ENCODE data around the gene PUM2. TPM values are rescaled to one million over a fixed set of nuclear protein-coding genes. Genes with fewer than 3 reads are reported as not detected.

The PUM2 gene
- total RNA-seq, 2 donors from 2014 or later: 87.7 to 119 TPM

DNA sequence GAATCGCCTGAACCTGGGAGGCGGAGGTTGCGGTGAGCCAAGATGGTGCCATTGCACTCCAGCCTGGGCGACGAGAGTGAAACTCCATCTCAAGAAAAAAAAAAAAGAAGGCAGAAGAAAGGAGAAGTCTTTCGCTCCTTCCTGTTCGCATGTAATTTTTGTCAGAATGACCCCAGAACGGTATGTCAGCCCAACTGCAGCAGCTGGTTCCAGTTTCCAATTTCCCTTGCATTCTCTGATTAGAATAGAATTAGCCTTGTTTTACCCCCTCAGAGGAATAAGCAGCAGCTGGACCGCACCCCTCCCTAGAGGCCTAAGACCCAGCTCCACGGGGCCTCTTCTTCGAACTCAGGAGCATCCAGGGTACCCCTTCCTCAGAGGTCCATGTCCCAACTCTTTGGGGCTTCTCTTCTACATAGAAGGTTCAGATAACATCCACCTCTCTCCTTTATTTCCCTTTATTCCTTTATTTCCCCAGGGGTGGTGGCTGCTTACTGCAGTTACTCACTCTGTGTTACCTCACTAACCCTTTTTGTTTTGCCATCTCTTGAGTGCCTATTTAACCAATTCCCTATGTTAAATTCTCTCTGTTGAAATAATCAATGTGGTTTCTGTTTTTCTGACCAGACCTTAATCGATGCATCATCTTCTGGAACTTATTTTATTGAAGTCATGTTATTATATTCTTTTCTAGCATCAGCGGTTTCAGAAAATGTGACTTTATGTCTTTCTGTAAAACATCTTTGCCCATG lies 7.2 kb upstream of the PUM2 start:
- no peak overlapping the region for H3K4me3 ChIP-seq
- intact Hi-C loops (cut with DNase I): no loop called here
- no peaks in the 10 kb centered on the region for H3K4me1 ChIP-seq
- DNase-seq: no peak
- H3K36me3 ChIP-seq: no peaks in the 10 kb centered on the region
- no peak overlapping the region for H3K27ac ChIP-seq
- H3K9ac ChIP-seq (ENCODE audit: low read depth in 2 of 2, low read length in 2 of 2): no peak overlapping the region
- TF ChIP-seq, protein P1, sequence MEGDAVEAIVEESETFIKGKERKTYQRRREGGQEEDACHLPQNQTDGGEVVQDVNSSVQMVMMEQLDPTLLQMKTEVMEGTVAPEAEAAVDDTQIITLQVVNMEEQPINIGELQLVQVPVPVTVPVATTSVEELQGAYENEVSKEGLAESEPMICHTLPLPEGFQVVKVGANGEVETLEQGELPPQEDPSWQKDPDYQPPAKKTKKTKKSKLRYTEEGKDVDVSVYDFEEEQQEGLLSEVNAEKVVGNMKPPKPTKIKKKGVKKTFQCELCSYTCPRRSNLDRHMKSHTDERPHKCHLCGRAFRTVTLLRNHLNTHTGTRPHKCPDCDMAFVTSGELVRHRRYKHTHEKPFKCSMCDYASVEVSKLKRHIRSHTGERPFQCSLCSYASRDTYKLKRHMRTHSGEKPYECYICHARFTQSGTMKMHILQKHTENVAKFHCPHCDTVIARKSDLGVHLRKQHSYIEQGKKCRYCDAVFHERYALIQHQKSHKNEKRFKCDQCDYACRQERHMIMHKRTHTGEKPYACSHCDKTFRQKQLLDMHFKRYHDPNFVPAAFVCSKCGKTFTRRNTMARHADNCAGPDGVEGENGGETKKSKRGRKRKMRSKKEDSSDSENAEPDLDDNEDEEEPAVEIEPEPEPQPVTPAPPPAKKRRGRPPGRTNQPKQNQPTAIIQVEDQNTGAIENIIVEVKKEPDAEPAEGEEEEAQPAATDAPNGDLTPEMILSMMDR (IDR thresholded peaks at IDR 0.05): no peak
- H3K27me3 ChIP-seq: no peaks in the 10 kb centered on the region
- no peaks in the 10 kb centered on the region for H3K9me3 ChIP-seq

DNA sequence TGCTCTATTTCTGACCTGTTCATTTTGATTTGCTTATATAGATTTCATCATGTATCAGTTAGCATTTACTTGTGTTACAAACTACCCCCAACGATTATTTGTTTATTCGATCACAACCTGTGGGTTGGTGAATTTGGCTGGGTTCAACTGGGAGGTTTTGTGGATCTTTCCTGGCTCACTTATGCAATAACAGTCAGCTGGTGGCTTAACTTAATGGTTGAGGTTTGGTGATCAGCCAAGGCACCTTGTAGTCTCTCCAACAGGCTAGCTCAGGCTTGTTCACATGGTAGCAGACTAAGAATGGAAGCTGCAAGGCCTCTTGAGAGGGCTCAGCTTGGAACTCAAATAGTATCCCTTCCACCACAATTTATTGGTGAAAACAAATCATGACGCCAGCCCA lies 5.4 kb upstream of the PUM2 start:
- H3K9ac ChIP-seq (ENCODE audit: low read depth in 2 of 2, low read length in 2 of 2): no peak overlapping the region
- intact Hi-C loops (cut with DNase I): no loop called here
- H3K27ac ChIP-seq: no peak overlapping the region
- no peak for DNase-seq
- no peaks in the 10 kb centered on the region for H3K27me3 ChIP-seq
- peaks cover 3% of the 10 kb centered on the region for H3K4me1 ChIP-seq
- H3K9me3 ChIP-seq: no peaks in the 10 kb centered on the region
- no peak overlapping the region for H3K4me3 ChIP-seq
- TF ChIP-seq, protein P1 (IDR thresholded peaks at IDR 0.05): no peak
- H3K36me3 ChIP-seq: no peaks in the 10 kb centered on the region

DNA sequence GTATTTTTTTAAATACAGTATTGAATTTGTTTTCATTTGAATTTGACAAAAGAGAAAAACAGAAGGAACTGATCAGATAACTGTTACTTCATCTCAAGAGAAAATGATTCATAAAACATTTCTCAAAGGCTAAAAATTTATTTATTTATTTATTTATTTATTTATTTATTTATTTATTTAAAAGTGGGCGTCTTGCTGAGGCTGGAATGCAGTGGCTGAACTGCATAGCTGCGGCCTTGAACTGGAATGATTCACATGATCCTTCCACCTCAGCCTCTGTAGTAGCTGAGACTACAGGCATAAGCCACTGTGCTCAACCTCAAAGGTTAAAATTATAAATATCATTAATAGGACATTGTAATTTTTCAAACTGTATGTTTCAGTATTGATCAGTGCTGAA lies 4.5 kb upstream of the PUM2 start:
- H3K36me3 ChIP-seq: no peaks in the 10 kb centered on the region
- no peak overlapping the region for H3K9ac ChIP-seq (ENCODE audit: low read depth in 2 of 2, low read length in 2 of 2)
- DNase-seq: no peak
- no peaks in the 10 kb centered on the region for H3K9me3 ChIP-seq
- intact Hi-C loops (cut with DNase I): no loop called here
- TF ChIP-seq, protein P1 (IDR thresholded peaks at IDR 0.05): no peak
- H3K4me1 ChIP-seq: peaks cover 3% of the 10 kb centered on the region
- no peaks in the 10 kb centered on the region for H3K27me3 ChIP-seq
- no peak overlapping the region for H3K27ac ChIP-seq
- no peak overlapping the region for H3K4me3 ChIP-seq

DNA sequence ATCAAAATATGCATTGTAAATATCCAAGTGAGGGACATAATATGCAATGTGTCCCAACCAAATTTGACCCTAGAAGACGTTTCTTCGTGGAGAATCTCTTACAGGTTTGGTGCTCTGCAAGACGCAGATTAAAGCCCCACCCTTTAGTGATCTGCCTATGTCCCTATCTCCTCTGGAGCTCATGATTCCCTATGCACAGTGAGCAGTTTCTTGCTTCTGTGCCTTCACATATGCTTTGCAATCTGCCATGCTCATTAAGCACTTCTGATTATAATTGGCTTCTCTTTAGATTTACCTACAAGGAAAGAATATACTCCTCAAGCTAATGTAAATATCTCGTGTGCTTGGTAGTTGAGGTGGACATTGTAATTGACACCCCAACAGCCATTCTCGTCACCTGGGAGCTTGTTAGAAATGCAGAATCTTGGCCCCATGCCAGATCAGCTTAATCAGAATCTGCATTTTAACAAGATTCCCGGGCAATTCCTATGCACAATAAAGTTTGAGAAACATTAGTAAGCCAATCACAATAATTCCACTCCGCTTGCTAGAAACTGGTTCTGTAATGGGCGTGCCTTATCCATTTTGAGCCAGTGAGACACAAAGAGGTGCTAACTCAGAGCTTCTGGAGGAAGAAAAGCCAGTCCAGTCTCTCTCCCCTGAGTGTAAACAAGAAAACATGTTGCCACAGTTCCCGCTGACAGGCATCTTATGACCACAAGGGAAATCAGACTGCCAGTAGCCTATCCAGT lies 2.8 kb upstream of the PUM2 start:
- H3K4me1 ChIP-seq: peaks cover 3% of the 10 kb centered on the region
- H3K9me3 ChIP-seq: no peaks in the 10 kb centered on the region
- TF ChIP-seq, protein P1 (IDR thresholded peaks at IDR 0.05): no peak
- H3K36me3 ChIP-seq: no peaks in the 10 kb centered on the region
- no peaks in the 10 kb centered on the region for H3K27me3 ChIP-seq
- H3K4me3 ChIP-seq: no peak overlapping the region
- H3K9ac ChIP-seq (ENCODE audit: low read depth in 2 of 2, low read length in 2 of 2): no peak overlapping the region
- H3K27ac ChIP-seq: no peak overlapping the region
- DNase-seq: peak; percentile 31
- intact Hi-C loops (cut with DNase I): no loop called here

DNA sequence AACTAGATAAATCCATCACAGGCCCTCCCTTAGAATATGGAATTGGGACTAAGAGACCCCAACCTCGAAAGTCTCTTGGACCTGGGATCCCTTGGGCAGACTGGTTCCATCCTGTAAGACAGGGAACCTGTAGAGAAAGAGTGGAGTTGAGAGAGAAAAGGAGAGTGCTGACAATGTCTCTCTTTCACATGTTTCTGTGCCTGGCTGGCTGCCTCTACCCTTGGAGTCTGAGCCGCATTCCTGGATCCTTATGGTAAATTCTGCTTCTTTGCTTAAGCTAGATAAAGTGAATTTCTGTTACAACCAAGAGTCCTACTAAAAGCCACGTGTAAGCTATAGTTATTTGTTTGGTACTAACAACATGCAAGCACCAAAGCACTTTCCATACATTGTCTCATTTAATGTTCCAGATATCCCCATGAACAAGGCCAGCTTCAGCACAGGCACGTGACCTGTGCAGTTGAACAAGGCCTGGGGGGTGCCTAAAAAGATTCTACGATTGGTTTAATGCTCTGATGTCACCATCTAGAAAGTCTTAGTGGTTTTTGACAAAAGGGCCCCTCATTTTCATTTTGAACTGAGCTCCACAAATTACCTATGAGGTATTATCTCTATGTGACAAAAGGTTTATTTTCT lies 2.1 kb upstream of the PUM2 start:
- no peaks in the 10 kb centered on the region for H3K27me3 ChIP-seq
- no peaks in the 10 kb centered on the region for H3K36me3 ChIP-seq
- no peak overlapping the region for H3K4me3 ChIP-seq
- DNase-seq: no peak
- TF ChIP-seq, protein P1 (IDR thresholded peaks at IDR 0.05): no peak
- peaks cover 5% of the 10 kb centered on the region for H3K4me1 ChIP-seq
- no peaks in the 10 kb centered on the region for H3K9me3 ChIP-seq
- no peak overlapping the region for H3K27ac ChIP-seq
- intact Hi-C loops (cut with DNase I): no loop called here
- no peak overlapping the region for H3K9ac ChIP-seq (ENCODE audit: low read depth in 2 of 2, low read length in 2 of 2)

Data from colonic mucosa (tissue), 4 donors.